COR-L47 (cell line): Measurements from ENCODE around the gene LIG1.

Experiments used
- DNase-seq: peaks from one replicate; lab custom pipeline; 2025; lab: John Stamatoyannopoulos, UW

LIG1 gene

DNA sequence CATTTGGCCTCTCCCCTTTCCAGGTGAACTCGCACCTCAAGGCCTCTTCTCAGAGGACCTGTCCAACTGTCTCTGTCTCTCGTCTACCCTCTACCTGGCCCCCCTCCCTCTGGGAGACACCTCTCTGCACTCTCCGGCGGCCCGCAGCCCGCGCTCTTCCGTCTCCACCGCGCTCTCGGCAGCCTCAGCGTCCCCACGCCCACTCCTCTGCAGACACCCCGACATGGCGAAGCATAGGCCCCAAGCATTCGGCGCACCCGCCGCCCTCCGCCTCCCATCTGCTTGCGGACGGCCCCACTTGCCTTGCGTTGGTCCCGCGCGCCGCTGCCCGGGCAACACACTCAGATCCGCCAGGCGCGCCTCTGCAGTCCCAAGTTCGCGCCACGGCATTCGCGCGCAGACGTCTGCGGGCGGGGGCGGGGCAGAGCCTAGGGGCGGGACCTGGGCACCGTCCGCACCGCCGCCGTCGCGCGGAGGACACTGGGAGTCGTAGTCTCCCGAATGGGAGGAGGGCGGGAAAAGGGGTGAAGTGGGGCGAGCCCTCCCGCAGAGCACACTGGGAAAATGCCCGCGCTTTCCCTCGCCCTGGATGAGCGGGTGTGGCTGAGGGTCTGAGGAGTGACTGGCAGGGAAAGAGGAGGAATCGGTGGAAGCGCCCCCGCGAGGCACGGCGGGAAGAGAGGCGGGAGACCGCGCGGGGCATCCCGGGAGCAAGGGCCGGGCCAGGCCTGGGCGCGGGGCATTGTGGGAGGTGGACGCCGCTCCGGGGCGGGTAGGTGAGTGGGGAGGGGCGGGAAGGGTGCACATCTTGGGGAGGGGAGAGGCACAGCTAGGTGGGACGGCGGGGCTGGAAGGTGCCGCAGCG, at the start of gene LIG1, which contains the start of gene ZSWIM9:
LIG1 (minus strand) TSS at position 406 of the 865 bp plus-strand sequence. CDS start 4,778 bp downstream, outside the sequence.
ZSWIM9 (plus strand) TSS at position 742 of the 865 bp plus-strand sequence. CDS start 1,123 bp downstream, outside the sequence.
- DNase-seq: peak; percentile 92

DNA sequence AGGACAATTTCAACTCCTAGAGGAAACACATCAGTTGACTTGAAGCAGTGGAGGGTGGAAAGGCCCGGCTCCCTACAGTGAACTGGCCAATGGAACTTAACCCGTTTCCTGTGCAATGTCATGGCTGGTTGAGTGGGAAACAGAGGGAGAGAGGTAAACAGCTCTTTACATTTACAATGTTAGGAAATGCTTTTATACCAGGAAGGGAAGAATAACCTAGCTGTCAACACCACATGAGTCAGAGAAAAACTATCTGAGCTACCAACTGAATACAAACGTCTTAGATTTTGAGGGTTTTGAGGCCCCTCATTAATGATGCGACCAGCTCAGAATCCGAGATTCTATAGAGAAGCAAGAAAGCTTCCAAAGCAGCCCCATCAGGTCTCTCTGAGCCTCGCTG, 48.9 kb upstream of the LIG1 start:
- no peak for DNase-seq

DNA sequence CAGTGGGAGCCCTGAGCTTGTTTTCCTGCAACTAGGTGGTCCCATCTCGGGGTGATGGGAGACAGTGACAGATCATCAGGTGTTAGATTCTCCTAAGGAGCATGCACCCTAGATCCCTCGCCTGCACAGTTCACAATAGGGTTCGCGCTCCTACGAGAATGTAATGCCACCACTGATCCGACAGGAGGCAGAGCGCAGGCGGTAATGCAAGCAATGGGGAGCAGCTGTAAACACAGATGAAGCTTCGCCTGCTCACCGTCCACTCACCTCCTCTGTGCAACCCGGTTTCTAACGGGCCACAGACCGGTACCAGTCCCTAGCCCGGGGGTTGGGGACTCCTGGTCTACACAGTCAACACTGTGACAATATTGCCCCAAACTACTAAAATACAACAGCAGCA, 46.8 kb upstream of the LIG1 start:
- no peak for DNase-seq

DNA sequence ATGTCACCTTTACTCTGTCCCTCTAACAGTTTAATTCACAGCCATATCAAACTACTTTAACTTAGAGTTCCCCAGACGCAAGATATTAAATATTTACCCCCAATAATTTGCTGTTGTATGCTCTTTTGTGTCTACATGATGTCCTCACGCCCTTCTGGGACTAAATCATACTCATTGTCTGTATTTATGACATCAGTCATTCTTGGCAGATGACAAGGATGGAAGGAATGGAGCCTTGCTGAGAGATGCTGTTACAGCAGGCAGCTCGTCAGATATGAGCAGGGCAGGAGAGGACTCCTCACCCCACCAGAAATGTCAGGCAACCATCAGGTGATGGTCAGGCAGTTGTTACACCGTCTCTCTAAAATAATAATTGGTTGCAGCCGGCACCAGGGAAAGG, 43.8 kb upstream of the LIG1 start:
- no peak for DNase-seq

DNA sequence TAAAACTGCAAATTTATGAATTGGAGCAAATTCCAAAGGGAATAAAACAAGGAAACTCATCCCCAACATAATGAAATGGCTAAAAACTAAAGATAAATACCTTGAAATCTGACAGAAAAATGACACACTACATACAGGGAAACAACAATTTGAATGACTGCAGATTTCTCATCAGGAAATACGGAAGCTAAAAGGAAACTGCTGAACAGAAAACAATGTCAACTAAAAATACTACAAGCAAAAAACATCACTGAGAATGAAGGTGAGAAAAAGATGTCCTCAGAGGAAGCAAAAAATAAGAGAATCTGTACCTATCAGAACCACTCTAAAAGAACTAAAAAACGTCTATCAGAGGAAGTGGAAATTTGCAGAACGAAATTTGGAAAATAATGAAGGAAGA, 39.9 kb upstream of the LIG1 start:
- no peak for DNase-seq

DNA sequence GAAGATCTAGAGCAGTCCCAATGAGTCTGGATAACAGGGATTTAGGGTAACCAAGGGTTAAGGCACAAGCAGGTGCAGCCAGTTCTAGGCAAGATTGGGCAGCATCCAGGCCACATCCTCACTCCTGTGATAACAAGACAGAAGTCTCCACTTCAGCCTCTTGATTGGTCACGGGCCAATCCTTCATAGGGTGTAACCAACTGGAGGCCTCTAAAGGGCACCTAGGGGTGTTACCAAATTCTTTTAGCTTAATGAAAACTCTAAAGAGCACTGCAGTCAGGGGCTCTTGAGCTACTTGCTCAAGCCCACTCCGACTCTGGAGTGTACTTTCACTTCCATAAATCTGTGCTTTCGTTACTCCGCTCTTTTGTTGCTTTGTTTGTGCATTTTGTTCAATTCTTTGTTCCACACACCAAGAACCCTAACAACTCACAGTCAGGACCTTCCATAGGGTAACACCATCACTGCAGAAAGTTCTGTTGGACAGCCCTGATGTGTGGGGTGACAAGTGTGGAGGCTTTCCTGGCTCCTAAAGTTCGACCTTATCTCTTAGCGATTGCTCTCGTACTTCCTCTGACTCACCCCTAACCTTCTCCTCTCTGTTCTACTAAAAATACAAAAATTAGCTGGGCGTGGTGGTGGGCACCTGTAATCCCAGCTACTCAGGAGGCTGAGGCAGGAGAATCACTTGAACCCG, 36.4 kb upstream of the LIG1 start:
- DNase-seq: no peak

DNA sequence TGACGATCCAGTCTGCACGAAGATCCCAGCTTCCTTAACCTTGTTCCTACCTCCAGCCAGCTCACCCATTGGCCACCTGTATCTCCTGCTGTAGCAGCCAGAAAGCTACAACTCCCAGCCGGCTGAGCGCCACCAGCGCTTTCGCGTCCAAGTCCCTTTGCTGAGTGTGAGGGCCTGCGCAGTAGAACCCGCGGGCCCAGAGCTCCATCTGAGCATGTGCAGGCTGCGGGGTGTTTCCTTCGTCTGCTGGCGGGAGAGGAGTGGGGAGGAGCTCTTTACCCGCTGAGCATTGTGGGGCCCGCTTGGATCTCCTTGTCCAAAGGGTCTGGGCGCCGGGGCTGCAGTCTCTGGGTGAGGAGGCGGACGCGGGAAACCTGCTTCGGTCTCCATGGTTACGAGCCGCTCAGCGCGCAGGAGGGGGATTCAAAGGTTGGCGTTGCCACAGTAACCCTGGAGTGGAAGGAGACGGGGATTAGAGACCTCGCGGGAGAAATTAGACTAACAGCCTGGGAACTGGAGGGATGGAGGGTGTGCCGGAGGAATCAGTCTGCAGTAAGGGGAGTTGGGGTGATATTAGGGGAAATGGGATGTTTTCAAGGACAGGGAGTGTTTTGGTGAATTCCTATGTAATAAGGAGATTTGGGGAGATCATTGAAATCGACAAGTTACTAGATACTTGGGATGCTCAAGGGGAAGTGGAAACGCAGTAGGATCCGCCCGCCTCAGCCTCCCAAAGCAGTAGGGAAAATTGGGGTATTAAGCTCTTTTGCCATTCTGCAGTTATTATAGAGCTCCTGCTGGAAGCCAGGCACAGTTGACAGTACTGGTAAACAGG, 33.9 kb upstream of the LIG1 start:
- DNase-seq: peak; percentile 99

DNA sequence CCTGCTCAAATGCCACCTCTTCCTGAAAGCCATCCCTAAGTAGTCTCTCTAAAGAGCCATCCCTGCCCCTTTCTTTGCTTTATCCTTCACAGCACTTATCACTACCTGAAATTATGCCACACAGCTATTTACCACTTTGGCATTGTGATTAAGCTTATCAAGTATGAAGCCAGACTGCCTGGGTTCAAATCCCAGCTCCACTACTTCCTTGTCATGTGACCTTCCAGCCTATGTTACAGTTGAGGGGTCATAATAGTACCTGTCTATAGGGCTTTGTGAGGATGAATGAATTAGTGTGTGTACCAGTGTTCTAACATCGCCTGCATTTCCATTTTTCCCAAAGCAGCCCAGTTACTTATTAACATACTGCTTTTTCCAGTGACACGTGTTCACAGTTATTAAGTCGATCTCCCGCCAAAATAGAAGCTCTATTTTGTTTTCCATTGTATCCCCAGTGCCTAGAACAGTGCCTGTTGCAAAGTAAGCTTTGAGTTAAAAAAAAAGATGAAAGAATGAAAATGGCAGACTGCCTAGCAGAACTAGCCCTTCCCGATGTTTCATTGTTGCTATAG, 33.2 kb upstream of the LIG1 start:
- no peak for DNase-seq

DNA sequence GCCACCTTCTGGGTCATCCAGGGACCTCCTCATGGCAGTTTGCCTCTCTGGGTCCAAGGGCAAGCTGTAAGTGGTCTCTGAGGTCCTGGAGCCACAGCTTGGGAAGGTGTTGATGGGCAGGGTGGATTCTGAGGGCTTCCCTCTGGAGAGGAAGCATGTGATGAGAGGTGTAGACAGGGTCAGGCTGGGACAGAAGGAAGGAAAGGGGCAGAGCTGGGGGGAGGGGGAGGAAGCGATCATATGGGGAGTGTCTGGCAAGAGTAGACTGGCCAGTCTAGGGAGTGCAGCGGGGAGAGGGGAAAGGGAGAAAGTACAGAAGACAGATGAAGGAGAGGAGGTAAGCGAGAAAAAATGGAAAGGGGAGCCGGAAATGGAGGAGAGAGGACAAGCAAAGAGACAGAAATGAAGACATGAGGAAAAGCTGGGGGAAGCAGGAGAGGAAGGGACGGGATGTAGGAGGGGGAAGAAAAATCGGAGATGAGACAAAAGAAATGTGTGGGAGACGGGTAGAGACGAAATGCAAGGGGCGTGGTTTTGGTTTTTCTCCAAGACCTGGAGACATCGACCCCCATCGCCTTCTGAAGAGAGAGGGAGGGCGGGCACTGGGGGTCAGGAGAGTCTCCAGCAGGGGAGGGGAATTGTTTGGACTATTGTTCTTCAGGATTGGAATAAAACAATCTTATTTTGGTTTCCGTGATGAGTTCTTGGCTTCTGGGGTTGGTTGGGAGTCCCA, 27.0 kb upstream of the LIG1 start:
- DNase-seq: no peak

DNA sequence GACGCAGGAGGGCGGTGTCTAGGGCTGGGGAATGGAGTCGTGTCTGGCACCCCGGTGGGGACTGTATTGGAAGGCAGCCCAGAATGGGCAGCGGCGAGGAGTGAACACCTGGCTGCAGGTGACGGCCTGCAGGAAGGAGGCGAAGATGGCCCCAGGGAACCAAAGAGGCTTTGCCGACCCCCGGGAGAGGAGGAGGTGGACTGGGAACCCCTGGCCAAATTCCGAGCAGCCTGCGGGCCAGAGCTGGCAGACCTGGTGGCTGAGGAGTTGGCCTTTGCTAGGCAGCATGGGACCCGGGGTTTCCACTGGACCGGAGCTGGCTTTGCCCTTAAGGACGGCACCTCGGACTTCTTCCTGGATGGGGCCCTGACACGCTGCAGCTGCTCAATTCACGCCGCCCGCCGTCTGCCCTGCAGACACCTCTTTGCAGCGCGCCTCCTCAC, 26.2 kb upstream of the LIG1 start:
- DNase-seq: peak; percentile 51

DNA sequence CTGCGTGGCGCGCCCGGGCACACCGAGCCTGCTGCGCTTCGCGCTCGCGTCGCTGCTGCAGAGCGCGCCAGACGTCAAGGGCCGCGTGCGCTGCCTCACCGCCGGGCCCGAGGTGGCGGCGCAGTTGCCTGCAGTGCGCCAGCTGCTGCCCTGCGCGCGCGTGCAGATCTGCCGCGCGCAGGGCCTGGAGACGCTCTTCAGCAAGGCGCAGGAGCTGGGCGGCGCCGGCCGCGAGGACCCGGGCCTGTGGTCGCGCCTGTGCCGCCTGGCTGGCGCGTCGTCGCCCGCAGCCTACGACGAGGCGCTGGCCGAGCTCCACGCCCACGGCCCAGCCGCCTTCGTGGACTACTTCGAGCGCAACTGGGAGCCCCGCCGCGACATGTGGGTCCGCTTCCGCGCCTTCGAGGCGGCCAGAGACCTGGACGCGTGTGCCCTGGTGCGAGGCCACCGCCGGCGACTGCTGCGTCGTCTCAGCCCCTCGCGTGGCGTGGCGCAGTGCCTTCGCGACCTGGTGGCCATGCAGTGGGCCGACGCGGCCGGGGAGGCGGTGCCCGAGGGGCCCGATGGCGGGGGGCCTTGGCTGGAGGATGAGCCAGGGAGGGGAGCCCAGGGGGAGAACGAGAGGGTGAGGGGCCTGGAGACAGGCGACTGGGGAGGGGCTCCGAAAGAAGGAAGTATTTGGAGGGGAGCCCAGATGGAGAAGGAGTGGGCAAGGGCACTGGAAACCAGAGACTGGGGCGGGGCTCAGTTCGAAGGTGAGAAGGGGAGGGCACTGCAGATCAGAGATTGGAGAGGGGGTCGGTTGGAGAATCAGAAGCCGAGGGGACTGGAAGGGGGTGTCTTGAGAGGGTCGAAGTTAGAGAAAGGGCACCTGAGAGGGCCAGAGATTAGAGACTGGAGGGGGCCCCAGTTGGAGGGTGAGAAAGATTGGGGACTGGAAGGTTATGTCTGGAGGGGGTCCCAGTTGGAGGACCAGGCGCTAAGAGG, 25.0 kb upstream of the LIG1 start:
- no peak for DNase-seq

DNA sequence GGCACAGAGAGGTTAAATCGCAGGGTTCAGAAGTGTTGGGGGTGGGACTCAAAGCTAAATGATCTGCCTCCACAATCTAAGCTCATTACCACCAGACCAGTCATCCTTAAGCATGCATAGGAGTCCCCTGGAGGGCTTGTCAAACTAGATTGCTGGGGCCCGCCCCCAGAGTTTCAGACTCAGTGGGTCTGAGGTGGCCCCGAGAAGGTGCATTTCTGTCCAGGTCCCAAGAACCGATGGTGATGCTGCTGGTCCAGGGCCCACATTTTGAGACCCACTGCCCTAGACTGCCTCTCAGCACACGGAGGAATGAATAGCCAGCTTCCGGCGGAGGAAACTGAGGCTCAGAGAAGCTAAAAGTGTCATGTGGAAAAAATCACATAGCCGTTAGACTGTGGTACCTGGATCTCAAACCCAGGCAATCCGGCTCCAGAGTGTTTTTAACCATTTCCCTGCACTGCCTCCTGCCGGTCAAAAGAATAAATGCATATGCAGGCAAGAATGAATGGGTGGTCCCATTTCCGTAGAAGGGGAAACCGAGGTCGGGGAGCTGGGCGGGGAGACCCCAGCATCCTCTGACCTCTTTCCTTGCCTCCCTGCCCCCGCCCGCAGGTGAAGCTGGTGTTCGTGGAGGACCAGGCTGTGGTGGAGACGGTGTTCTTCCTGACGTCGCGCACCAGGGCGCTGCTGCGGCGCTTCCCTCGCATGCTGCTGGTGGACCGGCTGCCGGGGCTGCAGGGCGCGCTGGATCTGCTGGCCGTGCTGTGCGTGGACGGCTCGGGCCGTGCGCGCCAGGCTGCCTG, 24.1 kb upstream of the LIG1 start:
- DNase-seq: no peak

DNA sequence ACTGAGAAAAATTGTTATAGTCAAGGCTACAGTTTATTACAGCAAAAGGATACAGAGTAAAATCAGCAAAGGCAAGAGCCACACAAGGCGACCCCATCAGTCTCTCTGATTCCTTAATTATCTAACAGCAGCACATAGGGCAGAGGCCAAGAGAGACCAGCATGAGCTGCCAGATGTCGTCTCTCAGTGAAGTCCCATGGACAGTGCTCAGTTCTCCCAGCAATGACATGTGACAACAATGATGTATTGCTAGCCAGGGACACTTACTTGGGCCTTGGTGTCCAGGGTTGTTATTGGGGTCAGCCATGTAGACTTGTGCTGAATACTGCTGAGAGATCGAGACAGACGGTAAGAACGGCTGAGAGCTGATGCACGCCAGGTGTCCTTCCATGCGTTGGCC, 22.6 kb upstream of the LIG1 start:
- DNase-seq: no peak

DNA sequence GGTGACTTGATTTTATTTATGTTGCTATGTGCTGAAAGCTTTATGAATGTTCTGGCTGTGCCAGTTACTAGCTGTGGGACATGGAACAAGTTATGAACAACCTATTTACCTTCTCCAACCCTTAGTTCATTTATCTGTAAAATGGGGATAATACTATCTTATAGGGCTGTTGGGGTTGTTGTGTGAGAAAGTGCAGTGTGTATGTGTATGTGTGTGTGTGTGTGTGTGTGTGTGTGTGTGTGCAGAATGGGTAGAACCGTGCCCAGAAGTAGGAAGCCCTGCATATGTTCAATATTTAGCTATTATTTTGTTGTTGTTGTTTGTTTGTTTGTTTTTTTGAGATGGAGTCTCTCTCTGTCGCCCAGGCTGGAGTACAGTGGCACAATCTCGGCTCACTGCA, 20.7 kb upstream of the LIG1 start:
- no peak for DNase-seq

DNA sequence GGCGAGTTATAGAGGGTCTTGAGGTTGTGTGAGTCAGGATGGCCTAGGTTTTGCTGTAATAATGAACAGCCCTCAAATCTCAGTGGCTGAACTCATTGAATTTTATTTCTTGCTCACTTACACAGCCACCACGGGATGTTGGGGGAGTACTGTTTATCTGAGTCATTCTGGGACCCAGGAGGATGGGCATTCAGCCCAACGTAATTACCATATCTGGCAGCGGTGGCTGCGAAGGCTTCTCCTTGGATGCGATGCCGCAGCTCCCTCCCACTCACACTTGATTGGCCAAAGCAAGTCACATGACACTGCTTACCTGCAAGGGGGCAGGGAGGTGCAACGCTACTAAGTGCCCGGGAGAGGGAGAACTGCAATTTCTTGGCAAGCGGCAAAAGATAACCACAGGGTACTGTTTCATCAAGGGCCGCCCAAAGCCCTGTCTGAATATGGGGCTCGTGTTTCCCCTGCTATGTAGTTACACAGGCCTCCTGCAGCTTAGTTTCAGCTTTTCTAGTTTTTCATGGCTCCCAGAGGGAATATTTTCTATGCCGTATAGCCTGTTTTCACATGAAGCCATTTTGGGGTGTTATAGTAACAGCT, 20.2 kb upstream of the LIG1 start:
- peak; percentile 98 for DNase-seq

DNA sequence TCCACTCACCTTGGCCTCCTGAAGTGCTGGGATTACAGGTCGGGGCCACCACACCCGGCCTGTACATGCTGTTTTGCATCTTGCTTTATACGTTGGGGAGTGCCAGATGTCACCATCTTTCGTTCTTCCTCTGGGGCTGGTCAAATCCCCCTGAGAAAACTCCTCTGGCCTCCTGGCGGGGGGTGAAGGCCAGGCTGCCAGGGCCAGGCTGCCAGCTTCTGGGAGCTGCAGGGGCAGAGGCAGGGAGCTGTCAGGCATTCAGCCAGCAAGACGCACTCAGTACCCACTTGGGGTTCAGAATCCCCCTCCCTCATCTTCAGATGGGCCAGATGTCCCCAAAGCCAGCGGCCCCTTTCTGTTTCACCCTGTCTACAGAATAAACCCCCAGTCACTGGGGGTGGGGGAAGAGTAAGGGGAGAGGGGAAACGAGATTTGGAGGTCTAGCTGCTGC, 16.4 kb upstream of the LIG1 start:
- no peak for DNase-seq

DNA sequence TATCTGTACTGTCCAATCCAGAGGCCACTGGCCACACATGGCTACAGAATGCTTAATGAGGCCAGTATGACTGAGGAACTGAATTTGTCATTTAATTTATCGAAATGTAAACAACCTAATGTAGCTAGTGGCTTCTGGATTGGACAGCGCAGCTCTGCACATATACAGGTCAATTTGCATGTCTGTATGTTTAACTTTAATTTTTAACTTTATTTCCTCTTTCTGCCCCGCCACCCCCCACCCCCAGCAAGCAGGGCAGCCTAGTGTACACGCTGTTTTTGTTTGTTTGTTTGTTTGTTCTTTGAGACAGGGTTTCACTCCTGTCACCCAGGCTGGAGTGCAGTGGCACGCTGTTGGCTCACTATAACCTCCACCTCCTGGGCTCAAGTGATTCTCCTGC, 15.9 kb upstream of the LIG1 start:
- no peak for DNase-seq

DNA sequence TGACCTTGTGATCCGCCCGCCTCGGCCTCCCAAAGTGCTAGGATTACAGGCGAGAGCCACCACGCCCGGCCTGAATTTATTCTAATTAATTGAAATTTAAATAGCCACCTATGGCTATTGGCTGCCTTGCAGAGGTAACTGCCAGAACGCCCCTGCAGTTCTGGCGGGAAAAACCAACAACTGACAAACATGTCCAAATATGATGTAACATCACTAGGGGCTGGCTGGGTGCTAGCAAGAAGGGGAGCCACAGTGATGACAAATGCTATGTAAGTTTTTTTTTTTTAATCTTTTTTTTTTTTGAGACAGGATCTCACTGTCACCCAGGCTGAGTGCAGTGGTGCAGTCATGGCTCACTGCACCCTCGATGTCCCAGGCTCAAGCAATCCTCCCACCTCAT, 13.2 kb upstream of the LIG1 start:
- no peak for DNase-seq

DNA sequence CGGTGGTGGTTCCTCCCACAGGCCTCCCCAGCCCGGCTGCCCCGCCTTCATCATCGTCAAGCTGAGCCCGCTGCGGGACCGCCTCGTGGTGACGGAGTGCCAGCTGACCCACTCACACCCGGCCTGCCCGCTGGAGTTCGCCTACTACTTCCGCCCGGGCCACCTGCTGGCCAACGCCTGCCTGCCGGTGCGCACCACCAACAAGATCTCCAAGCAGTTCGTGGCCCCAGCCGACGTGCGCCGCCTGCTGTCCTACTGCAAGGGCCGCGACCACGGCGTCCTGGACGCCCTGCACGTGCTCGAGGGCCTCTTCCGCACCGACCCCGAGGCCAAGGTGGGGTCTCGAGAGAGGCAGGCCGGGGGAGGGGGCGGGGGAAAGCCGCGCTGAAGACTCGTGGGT, 12.3 kb upstream of the LIG1 start:
- DNase-seq: no peak
